Dermis blood vessel endothelial cell (primary cell): ENCODE results near the gene AP2B1. TPM values are rescaled to one million over a fixed set of nuclear protein-coding genes. Genes with fewer than 3 reads are reported as not detected.
A peak's percentile ranks its signal among the peaks of the same experiment; 100 is the strongest.

Source experiments
- DNase-seq: peaks from one replicate; pipeline ENCODE4 v3.0.0; 2010
- total RNA-seq: library from RNA; depleted of rRNA; stranded (reverse); fragments of >200 nt; gene quantifications from 2 replicates; pipeline ENCODE4 v1.2.3, GENCODE V29; 2014

The AP2B1 gene
- total RNA-seq, 1 donor from 2014 or later = 110 TPM

DNA sequence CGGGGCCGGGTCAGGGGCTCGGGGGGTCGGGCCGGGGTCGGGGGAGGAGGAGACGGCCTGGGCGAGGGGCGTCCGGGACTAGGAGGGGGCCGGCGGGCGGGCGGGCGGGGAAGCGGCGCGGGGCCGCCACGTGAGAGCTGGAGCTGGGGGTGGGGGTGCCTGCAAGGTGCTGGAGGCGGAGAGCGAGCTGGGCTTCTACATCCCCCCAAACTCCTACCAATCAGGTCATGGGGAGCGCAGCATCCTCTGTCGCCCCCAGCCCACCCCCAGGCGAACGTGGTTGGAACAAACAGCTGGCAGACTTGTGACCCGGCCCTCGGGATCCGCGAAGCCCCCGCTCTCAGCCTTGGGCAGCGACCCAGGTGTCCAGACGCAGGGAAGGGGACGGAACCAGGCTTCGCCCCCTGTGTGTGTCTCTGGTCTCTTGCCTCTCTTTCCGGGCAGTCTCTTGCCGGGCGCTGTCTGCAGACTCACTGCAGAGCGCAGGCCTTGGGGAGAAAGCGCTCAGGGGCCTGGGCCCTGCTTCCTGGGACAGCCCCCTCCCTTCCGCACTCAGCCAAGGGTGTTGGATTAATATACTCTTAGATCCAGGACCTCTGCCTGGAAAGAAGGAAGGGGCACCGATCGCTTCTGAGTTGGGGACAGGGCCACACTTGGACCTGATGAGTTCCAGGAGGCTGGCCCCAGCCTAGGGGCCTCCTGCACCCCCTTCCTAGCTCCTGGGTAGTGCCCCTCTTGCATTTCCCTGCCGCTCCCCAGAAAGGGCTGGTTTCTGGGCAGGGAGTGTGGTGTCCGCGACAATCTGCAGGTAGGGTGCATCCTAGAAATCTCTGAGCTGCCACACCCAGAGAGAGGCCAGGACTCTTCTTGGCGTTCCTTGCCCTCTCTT lies 145.0 kb downstream of the AP2B1 start:
- DNase-seq = no peak

- DNase-seq = no peak
Measured at GRCh38 chr17:35732806-35733136, 145.6 kb downstream of the AP2B1 start.

DNA sequence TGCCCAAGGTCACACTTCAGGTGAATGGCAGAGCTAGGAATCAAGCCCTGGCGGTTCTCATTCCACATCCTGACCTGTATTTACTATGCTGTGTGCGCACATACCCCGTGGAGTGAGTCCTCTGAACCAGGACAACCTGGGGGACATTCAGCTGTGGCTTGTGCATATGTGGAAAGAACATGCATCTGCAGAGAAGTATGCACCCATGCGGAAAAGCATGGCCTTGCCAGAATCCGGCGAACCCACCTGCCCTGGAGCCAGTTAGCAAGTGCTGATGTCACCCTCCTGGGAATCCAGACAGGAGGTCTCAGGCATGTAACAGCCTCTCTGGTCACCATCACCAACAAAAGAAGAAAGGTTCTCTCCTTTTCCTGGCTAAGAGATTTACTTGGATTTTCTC lies 146.2 kb downstream of the AP2B1 start:
- DNase-seq = no peak

DNA sequence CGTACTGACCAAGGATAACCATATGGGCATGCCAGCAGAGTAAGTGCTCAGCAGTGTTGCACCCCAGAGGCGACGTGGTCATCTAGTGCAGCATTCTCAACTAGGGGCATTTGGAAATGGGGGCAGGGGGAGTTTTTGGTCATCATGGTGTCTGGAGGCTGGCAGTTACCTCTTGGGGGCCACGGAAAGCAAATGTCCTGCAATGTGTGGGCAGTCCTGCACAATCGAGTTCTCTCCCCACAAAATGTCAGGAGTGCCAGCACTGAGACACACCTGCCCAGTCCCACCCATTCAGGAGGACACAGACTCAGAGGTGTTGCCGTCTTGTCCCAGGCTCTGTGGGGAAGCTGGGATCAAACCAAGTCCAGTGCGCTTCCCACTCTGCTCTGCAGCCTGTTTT lies 147.3 kb downstream of the AP2B1 start:
- DNase-seq = no peak

GRCh38 chr17:35735036-35735805 lies 148.1 kb downstream of the AP2B1 start:
- DNase-seq = no peak

DNA sequence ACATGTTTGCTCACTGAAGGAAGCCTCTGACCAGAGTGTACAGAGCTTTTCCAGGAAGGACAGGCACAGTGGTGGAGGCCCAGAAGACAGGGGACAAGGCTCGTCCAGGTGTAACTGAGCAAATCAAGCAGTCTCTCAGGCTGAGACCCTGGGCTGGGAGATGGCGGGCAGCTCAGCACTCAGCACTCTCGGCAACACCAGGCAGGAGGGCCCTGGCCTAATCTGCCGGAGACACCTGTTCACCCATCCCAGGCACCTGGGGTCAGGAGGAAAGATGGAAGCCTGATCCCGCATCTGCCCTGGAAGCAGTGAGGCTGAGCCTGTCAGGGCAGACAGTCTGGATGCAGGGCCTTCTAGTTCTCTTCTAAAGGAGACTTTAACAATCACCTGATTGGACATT lies 149.1 kb downstream of the AP2B1 start:
- no peak for DNase-seq

- no peak for DNase-seq
Measured at GRCh38 chr17:35738519-35739133, 151.5 kb downstream of the AP2B1 start.

DNA sequence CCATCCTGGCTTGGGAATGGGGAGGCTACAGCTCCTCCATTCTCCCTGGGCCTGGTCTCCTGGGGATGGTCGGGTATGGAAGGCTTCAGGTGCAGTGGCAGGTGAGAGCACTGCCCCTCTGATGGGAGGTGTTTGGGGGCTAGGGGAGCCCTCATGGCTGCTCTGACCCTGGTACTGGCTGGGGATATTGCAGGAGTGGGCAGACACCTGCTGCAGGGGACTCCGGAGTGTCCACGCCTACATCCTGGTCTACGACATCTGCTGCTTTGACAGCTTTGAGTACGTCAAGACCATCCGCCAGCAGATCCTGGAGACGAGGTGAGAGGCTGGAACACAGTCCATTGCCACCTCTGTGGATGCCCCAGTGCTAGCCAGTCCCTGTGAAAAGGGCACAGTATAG lies 153.1 kb downstream of the AP2B1 start:
- no peak for DNase-seq

DNA sequence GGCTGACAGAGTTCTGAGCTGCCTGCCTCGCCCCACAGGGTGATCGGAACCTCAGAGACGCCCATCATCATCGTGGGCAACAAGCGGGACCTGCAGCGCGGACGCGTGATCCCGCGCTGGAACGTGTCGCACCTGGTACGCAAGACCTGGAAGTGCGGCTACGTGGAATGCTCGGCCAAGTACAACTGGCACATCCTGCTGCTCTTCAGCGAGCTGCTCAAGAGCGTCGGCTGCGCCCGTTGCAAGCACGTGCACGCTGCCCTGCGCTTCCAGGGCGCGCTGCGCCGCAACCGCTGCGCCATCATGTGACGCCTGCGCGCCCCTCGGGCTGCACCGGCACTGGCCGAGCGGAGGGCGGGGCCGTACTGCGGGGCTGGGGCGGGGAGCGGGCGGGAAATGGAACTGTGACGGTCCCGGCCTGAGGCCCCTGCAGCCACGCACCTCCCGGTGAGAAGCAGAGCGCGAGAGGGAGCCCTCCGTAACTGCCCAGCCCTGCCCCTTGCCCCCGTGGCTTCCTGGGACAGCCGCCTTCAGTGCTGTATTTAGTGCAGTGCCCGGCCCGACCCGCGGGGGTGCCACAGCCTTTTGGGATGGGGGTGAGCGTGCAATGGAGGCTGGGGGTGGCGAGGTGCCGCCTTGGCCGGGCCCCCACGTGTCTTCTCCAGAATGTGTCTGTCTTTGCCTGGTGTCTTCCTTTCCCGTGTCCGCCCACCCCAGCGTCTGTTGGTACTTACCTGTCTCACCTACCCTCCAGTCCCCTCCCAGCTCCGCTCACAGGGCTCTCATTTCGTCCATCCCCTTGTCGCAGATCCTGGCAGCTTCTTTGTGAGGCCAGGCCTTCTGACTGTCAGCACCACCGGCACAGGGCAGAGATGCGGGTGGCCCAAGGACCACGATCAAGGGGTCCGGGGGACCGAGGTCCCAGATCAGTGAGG lies 154.1 kb downstream of the AP2B1 start:
- peak; percentile 17 for DNase-seq

- DNase-seq = no peak
Measured at GRCh38 chr17:35742496-35742895, 155.4 kb downstream of the AP2B1 start.

DNA sequence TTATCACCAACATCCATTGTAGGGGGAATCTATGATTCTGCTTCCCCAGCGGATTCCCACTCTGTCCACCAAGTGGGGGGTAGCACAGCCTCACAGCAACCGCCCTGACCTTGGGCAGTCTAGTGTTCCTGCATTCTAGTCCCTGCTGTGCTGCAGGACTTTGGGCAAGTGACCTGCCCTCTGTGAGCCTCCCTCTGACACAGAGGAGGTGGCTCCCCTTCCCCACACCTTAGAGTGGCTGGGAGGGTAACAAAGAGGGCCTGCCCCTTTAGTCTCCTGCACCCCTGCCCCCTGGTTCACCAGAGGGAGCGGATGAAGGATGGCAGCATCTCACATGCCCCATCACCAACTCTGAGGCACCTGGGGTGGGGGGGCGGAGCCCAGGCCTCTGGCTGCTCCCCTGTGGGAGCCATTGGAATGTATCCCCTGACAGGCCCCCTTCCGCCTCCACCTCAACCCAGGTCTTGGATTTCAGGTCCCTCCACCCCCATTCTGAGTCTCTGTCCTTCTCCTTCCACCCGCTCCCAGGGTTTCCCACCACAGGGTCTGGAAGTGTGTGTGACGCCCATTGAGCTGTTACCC lies 155.9 kb downstream of the AP2B1 start:
- DNase-seq = no peak

DNA sequence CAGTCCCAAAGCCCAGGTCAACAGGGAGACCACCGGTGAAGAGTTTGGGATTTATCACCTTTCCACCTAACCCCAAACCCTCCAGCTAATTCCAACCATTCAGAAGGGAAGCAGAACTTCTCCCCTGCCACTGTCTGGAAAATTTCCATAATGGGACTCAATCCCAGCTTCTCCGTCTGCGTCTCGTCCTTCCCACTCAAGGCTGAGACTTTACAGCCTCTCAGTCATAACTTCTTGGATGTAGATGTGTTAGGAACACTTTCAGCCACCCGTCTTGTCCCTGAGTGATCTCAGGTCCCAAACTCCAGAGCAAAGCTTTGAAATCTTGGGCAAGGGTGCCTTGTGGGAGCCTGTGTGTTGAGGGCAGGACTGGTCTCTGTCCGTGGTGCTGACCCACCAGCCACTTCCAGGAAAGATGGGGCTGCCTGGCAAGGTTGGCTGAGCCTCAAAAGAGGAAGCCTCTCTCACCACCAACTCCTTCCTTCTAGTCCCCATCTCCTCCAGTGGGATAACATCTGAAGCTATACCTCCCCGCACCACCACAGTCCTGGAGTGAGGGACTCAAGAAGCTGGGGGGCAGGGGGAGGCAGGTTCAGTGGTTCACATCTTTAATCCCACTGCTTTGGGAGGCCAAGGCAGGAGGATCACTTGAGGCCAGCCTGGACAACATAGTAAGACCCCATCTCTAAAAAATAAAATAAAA lies 156.7 kb downstream of the AP2B1 start:
- DNase-seq = peak; percentile 60

GRCh38 chr17:35744830-35745229 lies 157.7 kb downstream of the AP2B1 start:
- no peak for DNase-seq

- no peak for DNase-seq
Measured at GRCh38 chr17:35745246-35745645, 158.1 kb downstream of the AP2B1 start.

- DNase-seq = no peak
Measured at GRCh38 chr17:35745749-35746320, 158.7 kb downstream of the AP2B1 start.

DNA sequence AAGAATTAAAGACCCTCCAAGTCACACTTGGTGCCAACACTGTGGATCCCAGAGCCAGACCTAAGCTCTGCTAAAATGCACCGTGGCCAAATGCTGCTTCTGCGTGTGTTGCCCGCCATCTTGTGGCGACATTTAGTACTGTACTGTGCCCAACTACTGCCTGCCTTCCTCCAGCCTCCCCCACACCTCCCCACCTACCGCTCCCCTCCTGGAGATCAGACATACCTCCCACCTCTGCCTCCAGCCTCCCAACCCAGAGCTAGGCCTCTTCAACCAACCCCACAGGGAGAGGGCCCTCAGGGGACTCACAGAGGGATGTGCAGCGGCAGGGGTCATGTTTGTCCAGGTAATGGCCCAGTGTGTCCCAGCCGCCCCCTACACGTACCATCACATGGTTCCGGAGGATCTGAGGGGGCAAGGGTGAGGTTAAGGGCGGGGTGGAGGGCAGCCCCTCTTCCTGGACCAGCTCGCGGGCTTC lies 160.5 kb downstream of the AP2B1 start:
- peak; percentile 92 for DNase-seq

DNA sequence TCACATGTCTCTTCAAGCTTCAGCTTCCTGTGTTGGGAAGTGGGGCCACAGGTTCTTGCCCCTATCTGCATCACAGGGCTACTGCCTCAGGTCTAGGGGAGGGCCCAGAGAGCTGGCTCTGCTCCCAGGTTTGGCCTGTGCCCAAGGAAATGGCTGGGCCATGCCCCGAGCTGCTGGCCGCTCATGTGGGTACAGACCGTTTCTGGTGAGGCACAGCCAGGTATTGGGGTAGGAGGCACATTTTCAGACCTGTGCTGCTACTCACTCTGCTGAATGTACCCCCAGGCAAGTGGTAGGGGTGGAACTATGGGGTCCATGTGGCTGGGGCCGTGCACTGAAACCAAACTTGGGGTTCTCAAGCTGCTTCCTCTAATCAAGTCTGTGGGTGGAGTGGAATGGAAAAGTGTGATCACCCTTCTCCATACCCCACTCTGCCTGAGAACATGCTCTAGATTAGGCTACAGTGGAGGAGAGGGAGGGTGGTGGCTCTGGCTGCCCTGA lies 161.3 kb downstream of the AP2B1 start:
- peak; percentile 41 for DNase-seq

GRCh38 chr17:35748979-35749378 lies 161.9 kb downstream of the AP2B1 start:
- no peak for DNase-seq

- no peak for DNase-seq
Measured at GRCh38 chr17:35749560-35750412, 162.7 kb downstream of the AP2B1 start.
